IPS-NIHi11 (cell line): ENCODE measurements around the gene LIPG.
"Not testable (repeated sequence)": the region's sequence is repeated elsewhere in the genome, so short reads cannot be mapped to it uniquely, and the experiment has no call there.

Source experiments
- DNase-seq: peaks from one replicate; pipeline ENCODE4 v3.0.0; 2012; ENCODE audit warnings: mixed read lengths, low spot score

LIPG gene

DNA sequence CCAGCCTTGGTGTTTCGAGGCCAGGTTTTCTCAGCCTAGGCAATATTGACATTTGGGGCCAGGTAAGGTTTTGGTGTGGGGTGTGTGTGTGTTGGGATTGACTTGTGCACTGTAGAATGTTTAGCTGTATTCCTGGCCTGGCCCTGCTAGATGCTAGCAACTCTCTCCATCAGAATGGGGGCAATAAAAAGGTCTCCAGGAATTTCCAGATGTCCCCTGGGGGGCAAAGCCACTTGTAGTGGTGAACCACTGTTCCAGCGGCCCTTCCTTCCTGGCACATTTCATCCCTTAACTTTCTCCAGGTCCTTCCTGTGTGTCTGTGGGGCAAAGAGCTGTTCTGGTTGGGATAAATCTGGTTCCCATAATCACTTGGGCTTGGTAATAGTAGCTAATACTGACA lies 12.0 kb downstream of the LIPG start:
- no peak for DNase-seq

DNA sequence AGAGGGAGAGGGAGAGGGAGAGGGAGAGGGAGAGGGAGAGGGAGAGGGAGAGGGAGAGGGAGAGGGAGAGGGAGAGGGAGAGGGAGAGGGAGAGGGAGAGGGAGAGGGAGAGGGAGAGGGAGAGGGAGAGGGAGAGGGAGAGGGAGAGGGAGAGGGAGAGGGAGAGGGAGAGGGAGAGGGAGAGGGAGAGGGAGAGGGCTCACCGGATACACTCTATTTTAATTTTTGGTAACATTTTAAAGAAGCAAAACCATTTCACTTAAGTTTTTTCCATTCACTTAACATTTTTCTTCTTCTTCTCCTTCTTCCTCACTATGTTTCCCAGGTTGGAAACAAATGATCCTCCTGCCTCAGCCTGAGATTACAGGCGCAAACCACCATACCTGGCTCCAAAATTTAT lies 17.2 kb downstream of the LIPG start:
- DNase-seq: not testable (repeated sequence)

DNA sequence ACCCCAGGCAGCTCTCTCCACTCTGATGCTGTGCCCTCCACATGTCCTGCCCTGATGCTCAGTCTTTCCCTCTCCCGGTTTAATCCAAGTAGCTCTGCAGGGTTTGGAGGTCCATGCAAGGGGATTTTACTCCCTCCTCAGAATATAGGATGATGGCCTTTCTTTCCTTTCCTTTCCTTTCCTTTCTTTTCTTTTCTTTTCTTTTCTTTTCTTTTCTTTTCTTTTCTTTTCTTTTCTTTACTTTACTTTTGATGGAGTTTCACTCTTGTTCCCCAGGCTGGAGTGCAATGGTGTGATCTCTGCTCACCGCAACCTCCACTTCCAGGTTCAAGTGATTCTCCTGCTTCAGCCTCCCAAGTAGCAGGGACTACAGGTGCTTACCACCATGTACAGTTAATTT lies 17.7 kb downstream of the LIPG start:
- DNase-seq: not testable (repeated sequence)

DNA sequence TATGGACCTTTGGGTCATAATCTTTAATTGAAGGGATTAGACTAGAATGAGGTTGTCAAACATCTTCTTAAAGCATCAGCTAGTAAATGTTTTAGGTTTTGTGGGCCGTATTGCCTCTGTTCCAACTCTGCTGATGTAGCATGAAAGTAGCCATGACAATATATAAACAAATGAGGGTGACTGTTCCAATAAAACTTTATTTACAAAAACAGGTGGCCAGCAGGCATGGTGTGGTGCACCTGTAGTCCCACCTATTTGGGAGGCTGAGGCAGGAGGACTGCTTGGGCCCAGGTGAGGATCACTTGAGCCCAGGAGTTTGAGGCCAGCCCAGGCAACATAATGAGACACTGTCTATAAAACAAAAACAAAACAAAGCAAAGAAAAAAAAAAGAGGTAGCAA lies 18.4 kb downstream of the LIPG start:
- no peak for DNase-seq

DNA sequence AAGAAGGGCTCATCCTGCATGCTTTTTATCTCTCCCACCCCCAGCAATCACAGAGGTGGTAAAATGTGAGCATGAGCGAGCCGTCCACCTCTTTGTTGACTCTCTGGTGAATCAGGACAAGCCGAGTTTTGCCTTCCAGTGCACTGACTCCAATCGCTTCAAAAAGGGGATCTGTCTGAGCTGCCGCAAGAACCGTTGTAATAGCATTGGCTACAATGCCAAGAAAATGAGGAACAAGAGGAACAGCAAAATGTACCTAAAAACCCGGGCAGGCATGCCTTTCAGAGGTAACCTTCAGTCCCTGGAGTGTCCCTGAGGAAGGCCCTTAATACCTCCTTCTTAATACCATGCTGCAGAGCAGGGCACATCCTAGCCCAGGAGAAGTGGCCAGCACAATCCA lies 19.5 kb downstream of the LIPG start:
- no peak for DNase-seq

DNA sequence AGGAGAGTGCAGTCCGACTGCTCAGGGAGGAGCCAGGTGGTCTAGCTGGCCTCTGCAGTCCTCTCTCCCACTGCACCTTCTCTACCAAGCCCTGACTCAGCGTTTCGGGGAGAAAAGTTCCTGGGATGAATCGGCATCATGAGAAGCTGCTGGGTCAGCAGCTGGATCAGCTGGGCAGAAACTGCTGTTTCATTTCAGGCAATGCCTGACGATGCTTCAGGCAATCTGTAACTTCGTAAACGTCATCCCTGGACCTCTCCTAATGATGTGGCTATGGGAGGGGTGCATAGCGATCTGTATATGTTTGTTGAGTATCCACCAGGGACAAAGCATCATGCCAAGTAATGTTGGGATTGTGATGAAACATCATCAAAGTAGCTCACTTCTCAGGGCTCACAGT lies 20.7 kb downstream of the LIPG start:
- DNase-seq: no peak

DNA sequence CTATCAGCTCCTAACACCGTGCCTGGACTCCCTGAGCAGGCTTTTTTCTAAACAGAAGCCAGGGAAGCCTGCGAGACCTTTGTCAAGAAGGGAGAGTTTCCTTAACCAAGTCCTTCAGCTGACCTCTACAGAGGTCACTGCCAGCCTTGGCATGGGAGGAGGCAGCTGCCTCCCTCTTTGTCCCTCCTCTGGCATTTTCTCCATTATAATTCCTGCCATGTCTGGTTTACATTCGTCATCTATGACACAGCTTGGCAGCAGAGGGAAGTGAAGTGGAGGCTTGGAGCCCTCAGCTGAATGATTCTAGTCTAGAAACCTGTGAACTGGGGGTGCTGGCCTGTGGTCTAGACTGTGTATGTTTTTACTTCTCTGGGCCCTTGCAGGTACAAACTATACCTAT lies 22.5 kb downstream of the LIPG start:
- DNase-seq: no peak

DNA sequence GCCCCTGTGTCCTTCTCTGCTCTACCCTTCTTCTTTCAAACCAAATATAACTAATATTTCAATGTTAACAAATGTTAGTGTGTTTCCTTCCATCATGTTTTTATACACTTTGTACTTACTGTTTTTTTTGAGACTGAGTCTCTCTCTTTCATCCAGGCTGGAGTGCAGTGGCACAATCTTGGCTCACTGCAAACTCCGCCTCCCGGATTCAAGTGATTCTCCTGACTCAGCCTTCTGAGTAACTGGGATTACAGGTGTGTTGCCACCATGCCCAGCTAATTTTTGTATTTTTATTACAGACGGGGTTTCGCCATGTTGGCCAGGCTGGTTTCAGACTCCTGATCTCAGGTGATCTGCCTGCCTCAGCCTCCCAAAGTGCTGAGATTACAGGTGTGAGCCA lies 23.1 kb downstream of the LIPG start:
- not testable (repeated sequence) for DNase-seq

DNA sequence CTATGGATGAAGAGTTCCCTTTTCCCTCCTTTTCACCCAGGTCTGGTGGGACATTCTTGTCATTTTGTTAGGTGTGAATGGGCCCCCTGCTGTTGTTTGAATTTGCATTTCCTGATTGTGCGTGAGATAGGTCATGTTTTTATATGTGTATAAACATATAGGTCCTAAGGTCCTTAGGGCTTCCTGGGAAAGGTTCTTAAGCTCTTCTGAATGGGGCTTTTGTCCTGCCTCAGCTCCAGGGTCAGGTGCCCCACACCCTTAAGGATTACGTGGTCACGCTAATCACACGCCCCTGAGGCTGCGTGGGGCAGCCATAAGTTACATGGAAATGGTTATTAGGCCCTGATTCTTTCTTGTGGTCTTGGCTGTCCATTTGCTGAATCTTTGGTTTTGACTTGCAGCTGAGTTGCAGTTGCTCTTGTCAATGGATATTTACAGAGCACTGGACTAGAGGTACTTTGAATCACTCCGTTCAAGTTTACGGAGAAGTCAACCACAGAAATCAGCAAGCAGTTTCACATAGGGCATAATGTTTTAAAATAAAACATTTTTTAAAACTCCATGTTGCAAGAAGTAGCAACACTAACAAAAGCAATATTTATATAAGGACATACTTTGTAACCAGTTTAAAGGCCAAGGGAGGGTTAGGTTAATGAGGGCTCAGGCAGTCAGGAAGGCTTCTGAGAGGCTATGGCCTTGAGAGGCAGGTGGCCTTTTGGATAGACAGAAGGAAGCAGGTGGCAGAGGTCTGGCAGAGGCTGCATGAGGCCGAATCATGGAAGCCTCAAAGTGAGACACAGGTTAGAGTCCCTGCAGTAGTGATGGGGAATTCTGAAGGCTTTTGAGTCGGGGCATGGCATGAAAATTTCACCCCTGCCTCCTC lies 24.2 kb downstream of the LIPG start:
- no peak for DNase-seq

DNA sequence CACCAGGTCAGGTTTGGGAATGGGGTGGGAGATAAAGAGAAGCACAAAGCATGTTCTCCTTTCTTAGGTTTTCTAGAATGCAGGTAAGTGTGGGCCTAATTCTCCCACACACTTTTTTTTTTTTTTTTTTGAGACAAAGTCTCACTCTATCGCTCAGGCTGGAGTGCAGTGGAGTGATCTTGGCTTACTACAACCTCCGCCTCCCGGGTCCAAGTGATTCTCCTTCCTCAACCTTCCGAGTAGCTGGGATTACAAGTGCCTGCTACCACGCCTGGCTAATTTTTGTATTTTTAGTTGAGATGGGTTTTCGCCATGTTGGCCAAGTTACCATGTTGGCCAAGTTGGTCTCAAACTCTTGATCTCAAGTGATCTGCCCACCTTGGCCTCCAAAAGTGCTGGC lies 26.3 kb downstream of the LIPG start:
- DNase-seq: no peak

DNA sequence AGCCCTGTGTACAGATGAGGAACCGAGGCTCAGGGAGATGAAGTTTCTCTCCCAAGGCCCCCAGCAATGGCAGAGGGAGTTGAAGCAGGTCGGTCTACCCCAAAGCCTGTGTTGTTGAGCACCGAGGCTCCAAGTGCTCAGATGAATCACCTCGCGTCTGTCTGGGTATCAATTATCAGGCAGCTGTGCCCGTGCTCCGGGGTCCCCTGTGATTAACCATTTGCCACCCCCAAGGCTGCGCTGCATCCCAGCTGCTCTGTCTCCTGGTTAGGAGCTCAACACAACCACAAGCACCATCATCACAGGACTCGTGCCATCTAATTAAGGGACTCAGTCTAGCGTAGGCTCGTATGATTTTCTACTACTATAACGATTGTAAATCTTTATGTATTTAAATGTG lies 27.1 kb downstream of the LIPG start:
- DNase-seq: no peak

DNA sequence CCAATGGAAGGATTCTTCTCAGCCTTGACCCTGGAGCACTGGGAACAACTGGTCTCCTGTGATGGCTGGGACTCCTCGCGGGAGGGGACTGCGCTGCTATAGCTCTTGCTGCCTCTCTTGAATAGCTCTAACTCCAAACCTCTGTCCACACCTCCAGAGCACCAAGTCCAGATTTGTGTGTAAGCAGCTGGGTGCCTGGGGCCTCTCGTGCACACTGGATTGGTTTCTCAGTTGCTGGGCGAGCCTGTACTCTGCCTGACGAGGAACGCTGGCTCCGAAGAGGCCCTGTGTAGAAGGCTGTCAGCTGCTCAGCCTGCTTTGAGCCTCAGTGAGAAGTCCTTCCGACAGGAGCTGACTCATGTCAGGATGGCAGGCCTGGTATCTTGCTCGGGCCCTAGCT lies 28.8 kb downstream of the LIPG start:
- DNase-seq: no peak

DNA sequence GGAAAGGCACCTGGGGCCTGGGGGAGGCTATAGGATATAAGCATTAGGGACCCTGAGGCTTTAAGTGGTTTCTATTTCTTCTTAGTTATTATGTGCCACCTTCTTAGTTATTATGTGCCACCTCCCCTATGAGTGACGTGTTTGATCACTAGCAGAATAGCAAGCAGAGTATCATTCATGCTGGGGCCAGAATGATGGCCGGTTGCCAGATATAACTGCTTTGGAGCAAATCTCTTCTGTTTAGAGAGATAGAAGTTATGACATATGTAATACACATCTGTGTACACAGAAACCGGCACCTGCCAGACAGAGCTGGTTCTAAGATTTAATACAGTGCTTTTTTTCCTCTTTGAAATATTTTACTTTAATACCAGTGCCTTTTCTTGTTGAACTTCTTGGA lies 29.4 kb downstream of the LIPG start:
- DNase-seq: no peak

DNA sequence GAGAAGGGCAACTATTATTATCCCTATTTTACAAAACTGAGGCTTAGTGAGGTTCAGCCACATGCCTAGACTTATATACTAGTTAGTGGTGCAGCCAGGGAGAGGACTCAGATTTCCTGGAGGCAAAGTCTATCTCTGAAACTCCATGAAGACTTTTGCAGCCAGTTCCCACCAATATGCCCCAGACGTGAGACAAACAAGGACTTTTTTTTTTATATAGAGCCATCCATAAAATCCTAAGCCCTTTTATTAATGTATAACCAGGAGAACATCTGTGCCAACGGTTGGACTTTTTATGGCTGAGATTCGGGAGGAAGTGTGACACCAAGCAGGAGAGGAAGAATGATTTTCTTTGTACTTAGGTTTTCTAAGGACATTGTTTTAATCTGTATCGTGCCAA lies 29.9 kb downstream of the LIPG start:
- DNase-seq: no peak

DNA sequence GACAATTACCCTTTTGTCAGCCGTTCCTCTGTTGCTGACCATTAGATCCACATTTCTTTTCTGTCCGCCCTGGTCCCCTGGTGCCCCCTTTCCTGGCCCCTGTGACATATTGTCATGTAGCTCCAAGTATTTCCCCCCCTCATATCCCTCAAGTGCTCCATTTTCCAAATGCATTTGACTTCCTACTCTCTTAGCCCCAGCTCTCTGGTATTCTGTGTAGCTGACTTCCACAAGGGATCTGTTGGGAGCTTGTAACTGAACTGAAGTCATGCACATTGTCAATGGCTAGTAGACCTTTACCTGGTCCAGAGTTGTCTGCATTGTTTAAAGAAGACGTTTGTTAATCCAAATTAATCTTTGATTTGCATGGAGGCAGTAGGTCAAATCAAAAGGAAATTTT lies 34.8 kb downstream of the LIPG start:
- DNase-seq: no peak

DNA sequence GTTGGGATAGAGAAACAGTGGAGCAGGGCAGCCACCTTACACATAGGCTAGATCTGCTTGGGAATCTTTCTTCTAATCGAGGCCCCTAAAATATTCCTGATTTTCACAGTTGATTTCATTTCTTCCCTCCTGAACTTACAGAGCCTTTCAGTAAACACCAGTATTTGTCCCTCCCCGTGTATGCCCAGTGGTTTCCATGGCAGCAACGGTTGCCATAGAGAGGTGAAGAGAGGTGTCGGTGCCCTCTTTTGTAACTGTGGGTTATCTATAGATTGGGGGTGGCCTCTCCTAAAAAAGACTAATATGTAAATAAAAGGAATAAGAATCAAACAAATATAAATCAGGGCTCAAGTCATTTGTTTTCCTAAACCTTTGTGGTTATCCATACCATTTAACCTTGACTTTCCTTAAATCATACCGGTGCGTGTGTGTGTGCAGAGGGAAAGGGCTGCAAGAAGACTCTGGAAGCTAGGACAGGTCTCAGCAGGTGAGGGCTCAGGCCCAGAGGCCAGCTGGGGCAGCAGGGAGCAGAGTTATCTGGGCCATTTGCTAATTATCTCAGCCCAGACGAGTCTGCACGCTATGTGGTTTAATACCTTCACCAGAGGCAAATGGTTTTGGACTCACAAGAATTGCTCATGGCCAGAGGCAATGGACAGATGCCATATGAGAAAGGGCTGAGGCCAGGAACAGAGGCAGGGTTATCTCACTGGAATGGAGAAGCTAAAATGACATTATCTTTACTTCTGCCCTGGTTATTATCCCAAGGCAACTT lies 35.5 kb downstream of the LIPG start:
- DNase-seq: no peak

DNA sequence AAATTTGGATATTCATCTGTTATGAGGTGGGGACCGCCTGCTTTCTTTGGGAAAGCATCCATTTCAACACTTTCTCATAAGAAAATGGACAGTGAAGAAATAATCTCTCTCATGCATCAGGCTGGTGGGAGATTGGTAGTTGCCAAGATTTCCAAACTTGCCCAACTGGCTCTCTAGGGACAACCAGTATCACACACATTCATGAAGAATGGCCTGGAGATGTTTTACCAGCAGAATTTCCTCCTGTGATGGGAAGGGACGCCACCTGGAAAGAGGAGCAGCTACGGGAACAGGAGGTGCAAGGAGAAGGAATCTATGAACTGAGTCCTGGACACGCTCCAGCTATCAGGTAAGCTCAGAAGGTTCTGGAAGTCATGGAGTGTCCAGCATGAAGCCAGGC lies 39.4 kb downstream of the LIPG start:
- no peak for DNase-seq

DNA sequence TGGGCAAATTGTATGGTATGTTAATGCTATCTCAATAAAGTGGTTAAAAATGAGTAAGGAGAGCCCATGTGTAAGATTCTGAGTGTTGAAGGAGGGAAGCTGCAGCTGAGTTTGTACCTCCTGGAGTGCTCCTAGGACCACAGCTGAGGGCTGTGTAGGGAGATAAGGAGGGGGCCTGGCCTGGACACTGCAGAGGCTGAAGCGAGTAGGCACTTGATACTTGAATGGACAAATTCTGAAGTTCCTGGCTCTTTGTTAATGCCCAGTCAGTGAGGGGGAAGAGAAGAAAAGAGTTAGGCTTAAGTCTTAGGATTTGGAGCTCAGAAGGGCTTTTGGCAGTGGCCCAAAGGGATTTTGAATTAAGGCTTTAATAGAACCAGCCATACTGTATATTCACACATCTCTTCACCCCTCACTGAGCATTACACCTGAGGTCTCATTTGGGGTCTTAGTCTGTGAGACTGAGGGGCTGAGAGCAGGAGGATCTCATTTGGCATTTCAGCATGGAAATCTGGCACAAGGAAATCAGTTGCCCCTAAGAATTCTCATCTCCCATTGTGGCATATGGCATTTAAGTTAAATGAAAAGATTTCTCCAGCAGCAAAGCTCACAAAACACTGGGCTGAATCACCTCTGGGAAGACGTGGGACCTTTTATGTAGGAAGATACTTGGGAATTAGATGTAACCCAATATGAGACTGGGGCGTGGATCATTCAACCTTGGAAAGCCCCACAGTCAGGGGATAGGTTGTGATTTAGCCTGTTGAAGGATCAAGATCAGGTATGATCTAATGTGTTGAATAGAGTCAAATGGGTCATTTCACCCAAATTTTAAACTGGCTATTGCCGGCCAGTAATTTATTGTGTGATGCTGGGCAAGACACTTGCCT lies 46.8 kb downstream of the LIPG start:
- DNase-seq: no peak

DNA sequence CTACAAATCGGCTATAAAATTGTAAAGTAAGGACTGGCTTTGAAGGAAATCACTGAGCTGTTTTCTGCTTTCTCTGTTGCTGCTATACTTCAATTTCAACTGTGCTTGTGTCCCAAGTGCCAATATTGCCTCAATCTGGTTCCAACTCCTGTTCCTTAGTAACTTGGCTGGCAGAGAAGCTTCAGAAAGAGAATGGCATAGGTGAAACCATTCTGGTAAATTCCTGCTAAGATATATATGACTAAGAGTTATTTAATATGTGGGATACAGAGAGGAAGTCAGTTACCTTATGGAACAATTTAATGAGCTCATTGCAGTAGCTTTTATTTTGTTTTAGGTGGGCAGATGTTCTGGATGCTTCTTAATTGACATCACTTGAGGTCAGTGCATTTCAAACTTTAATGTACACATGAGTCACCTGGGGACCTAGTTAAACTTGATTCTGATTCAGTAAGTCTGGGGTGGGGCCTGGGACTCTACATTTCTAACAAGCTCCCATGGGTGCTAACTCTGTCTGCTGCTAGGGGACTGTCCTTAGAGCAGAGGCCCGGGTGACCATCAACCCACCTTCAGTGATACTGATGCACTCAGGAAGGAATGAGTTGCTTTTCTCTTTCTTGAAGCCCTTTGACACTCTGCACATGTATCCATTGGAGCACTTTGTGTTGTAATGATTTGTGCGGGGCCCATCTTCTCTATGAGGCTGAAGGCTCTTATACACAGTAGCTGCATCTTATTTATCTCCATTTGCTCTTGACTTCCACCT lies 47.6 kb downstream of the LIPG start:
- DNase-seq: no peak

DNA sequence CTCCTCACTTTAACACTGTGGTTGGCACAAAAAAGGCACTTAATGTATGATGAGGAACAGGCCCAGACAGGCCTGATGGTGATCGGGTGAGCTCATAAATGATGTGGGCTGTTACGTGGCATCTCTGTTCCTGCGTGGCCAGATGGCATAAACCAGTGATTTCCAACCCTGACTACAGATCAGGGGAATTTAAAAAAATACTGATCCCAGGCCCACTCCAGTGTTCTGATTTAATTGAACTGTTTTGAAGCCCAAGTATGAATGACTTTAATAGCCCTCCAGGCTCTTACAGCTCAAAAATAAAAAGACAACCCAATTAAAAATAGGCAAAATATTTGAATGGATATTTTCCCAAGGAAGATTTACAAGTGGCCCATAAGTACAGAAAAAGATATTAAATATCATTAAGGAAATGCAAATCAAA lies 48.2 kb downstream of the LIPG start:
- no peak for DNase-seq

DNA sequence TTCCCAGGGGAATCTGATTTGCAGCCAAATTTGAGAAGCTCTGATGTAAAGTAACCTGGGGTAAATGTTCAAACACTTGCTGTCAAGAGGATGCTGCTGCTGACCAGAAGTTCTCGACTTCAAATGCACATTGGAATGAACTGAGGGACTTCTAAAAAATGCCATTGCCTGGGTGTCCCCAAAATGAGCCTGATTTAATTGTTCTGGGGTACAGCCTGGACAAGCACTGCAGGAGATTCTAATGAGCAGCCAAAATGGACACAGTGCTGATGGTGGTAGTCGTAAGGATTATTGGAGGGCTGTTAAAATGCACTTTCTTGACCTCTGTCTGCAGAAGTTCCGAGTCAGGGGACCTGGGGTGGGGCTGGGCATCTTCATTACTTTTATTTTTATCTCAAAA lies 49.5 kb downstream of the LIPG start:
- DNase-seq: no peak
